H9 (cell line): ENCODE data around the gene TACR1. TPM values are rescaled to one million over a fixed set of nuclear protein-coding genes. Genes with fewer than 3 reads are reported as not detected.

Experiments
- DNase-seq: peaks from one replicate; pipeline ENCODE4 v3.0.0-alpha.2; 2017
- H2AFZ ChIP-seq: one replicate; pipeline ENCODE4 v1.6.1; 2013; ENCODE audit warnings: mild to moderate bottlenecking, low read length, control low read depth, moderate library complexity
- H2AK5ac ChIP-seq: 2 replicates; pipeline ENCODE4 v1.6.1; 2013; ENCODE audit warnings: low read length, control low read depth, mixed read lengths; ENCODE audit not compliant: insufficient read length
- H2BK120ac ChIP-seq: one replicate; pipeline ENCODE4 v1.6.1; 2013; ENCODE audit warnings: low read depth, mild to moderate bottlenecking, low read length, control low read depth, inconsistent platforms; ENCODE audit not compliant: poor library complexity, severe bottlenecking
- H2BK12ac ChIP-seq: 2 replicates; pipeline ENCODE4 v1.6.1; 2013; ENCODE audit warnings: low read length, control low read depth, mixed read lengths, low read depth; ENCODE audit not compliant: insufficient read length
- H2BK15ac ChIP-seq: 2 replicates; pipeline ENCODE4 v1.6.1; 2013; ENCODE audit warnings: low read depth, low read length, control low read depth
- H2BK20ac ChIP-seq: one replicate; pipeline ENCODE4 v1.6.1; 2013; ENCODE audit warnings: low read depth, mild to moderate bottlenecking, low read length, control low read depth, inconsistent platforms; ENCODE audit not compliant: poor library complexity, severe bottlenecking
- H2BK5ac ChIP-seq: 2 replicates; pipeline ENCODE4 v1.6.1; 2013; ENCODE audit warnings: low read length, control low read depth, mixed read lengths; ENCODE audit not compliant: insufficient read length
- H3K14ac ChIP-seq: 2 replicates; pipeline ENCODE4 v1.6.1; 2013; ENCODE audit warnings: low read length, control low read depth; ENCODE audit not compliant: insufficient read depth
- H3K18ac ChIP-seq: 2 replicates; pipeline ENCODE4 v1.6.1; 2013; ENCODE audit warnings: low read depth, mild to moderate bottlenecking, mixed read lengths, low read length, control low read depth; ENCODE audit not compliant: insufficient read length
- H3K23ac ChIP-seq: 2 replicates; pipeline ENCODE4 v1.6.1; 2013; ENCODE audit warnings: low read length, control low read depth, mixed read lengths, low read depth; ENCODE audit not compliant: insufficient read length
- H3K23me2 ChIP-seq: 2 replicates; pipeline ENCODE4 v1.6.1; 2013; ENCODE audit warnings: low read depth, mild to moderate bottlenecking, mixed read lengths, low read length, control low read depth; ENCODE audit not compliant: insufficient read length, poor library complexity, severe bottlenecking
- H3K27ac ChIP-seq: 2 replicates; pipeline ENCODE4 v1.5.1; 2013; ENCODE audit warnings: low read length, control low read depth, mixed read lengths, low read depth; ENCODE audit not compliant: insufficient read length
- H3K27me3 ChIP-seq: 2 replicates; pipeline ENCODE4 v1.6.1; 2013; ENCODE audit warnings: low read length, control low read depth, inconsistent platforms; ENCODE audit not compliant: insufficient read depth
- H3K4ac ChIP-seq: 2 replicates; pipeline ENCODE4 v1.6.1; 2013; ENCODE audit warnings: low read depth, mild to moderate bottlenecking, control low read depth, inconsistent platforms, low read length, moderate library complexity
- H3K4me1 ChIP-seq: 2 replicates; pipeline ENCODE4 v1.6.1; 2013; ENCODE audit warnings: low read length, control low read depth, inconsistent platforms; ENCODE audit not compliant: insufficient read depth
- H3K4me2 ChIP-seq: 2 replicates; pipeline ENCODE4 v1.6.1; 2013; ENCODE audit warnings: low read length, control low read depth, mixed read lengths; ENCODE audit not compliant: insufficient read length, insufficient read depth
- H3K56ac ChIP-seq: 2 replicates; pipeline ENCODE4 v1.6.1; 2013; ENCODE audit warnings: low read depth, mild to moderate bottlenecking, mixed read lengths, low read length, control low read depth; ENCODE audit not compliant: insufficient read length
- H3K79me1 ChIP-seq: 2 replicates; pipeline ENCODE4 v1.6.1; 2013; ENCODE audit warnings: low read depth, mild to moderate bottlenecking, moderate library complexity, low read length, control low read depth, inconsistent platforms; ENCODE audit not compliant: insufficient read depth, poor library complexity, severe bottlenecking
- H3K79me2 ChIP-seq: 2 replicates; pipeline ENCODE4 v1.6.1; 2013; ENCODE audit warnings: low read length, control low read depth, inconsistent platforms; ENCODE audit not compliant: insufficient read depth
- H3K9ac ChIP-seq: 2 replicates; pipeline ENCODE4 v1.6.1; 2013; ENCODE audit warnings: low read length, control low read depth, mixed read lengths; ENCODE audit not compliant: insufficient read length; ENCODE audit errors: extremely low read depth
- H3K9me3 ChIP-seq: one replicate; pipeline ENCODE4 v1.6.1; 2013; ENCODE audit warnings: low read depth, low read length, inconsistent platforms; ENCODE audit not compliant: control insufficient read depth
- H3T11ph ChIP-seq: one replicate; pipeline ENCODE4 v1.6.1; 2013; ENCODE audit warnings: mild to moderate bottlenecking, low read length, control low read depth, inconsistent platforms
- H4K20me1 ChIP-seq: one replicate; pipeline ENCODE4 v1.6.1; 2013; ENCODE audit not compliant: control insufficient read depth, insufficient read length, insufficient read depth
- H4K5ac ChIP-seq: 2 replicates; pipeline ENCODE4 v1.6.1; 2013; ENCODE audit warnings: low read depth, mild to moderate bottlenecking, mixed read lengths, low read length, control low read depth; ENCODE audit not compliant: insufficient read length
- H4K8ac ChIP-seq: replicated peaks from 2 replicates; pipeline ENCODE4 v1.6.1; 2013; ENCODE audit warnings: low read length, control low read depth, mixed read lengths, low read depth; ENCODE audit not compliant: insufficient read length
- H4K91ac ChIP-seq: 2 replicates; pipeline ENCODE4 v1.6.1; 2013; ENCODE audit warnings: low read depth, mild to moderate bottlenecking, moderate library complexity, mixed read lengths, low read length, control low read depth; ENCODE audit not compliant: insufficient read length
- H3K27ac Mint-ChIP-seq, 3 experiments: 2 replicates in 2 of 3; 3 replicates in 1 of 3; pipeline ENCODE4 v1.8.0; 2020 to 2021; ENCODE audit warnings: mixed read lengths in 3 of 3, mild to moderate bottlenecking in 1 of 3, moderate library complexity in 1 of 3
- H3K27me3 Mint-ChIP-seq: 2 replicates; pipeline ENCODE4 v1.8.0; 2021; ENCODE audit warnings: low read depth, mild to moderate bottlenecking, moderate library complexity, mixed read lengths
- H3K36me3 Mint-ChIP-seq, 3 experiments: 2 replicates in 2 of 3; 3 replicates in 1 of 3; pipeline ENCODE4 v1.8.0; 2020 to 2021; ENCODE audit warnings: low read depth in 3 of 3, mixed read lengths in 3 of 3; ENCODE audit not compliant: insufficient read depth in 1 of 3
- H3K4me1 Mint-ChIP-seq, 2 experiments: 2 replicates each; pipeline ENCODE4 v1.8.0; 2020; ENCODE audit warnings: mixed read lengths in 2 of 2
- H3K4me3 Mint-ChIP-seq, 2 experiments: 2 replicates in 1 of 2; 3 replicates in 1 of 2; pipeline ENCODE4 v1.8.0; 2020 to 2021; ENCODE audit warnings: mild to moderate bottlenecking in 2 of 2, mixed read lengths in 2 of 2, moderate library complexity in 1 of 2
- H3K9me3 Mint-ChIP-seq, 2 experiments: 2 replicates in 1 of 2; 3 replicates in 1 of 2; pipeline ENCODE4 v1.8.0; 2020; ENCODE audit warnings: mild to moderate bottlenecking in 2 of 2, mixed read lengths in 2 of 2, moderate library complexity in 1 of 2
- CTCF ChIP-seq: fragments of 200-600 bp; sonication (generic); conservative IDR thresholded peaks from 3 replicates; pipeline ENCODE4 v1.8.0; 2021; ENCODE audit warnings: antibody characterized with exemption, mild to moderate bottlenecking
- WGBS: extraction: QIAGEN DNeasy Blood & Tissue Kit; methylation state at CpG from one replicate; pipeline ENCODE4 v1.1.7; 2013; ENCODE audit warnings: missing lambda C conversion rate, low lambda C conversion rate, mixed read lengths; ENCODE audit not compliant: insufficient read length; ENCODE audit errors: extremely low coverage; 5-methylcytosine and 5-hydroxymethylcytosine counted together
- total RNA-seq: library from RNA; stranded (reverse); gene quantifications from 2 replicates; pipeline ENCODE4 v1.2.1, GENCODE V29; 2021

Gene TACR1
- total RNA-seq, 1 experiment from 2014 or later = 1.4 TPM

- Histone ChIP-seq H2BK20ac (no peak overlapping the region), H3K4me2 (no peak overlapping the region), H3K56ac (no peak overlapping the region), H3K18ac (no peak overlapping the region), H3T11ph (no peak overlapping the region), H3K27ac (no peak overlapping the region), H4K91ac (no peak overlapping the region), H2AFZ (no peak overlapping the region), H2BK5ac (no peak overlapping the region), H3K79me1 (no peaks in the 10 kb centered on the region), H3K9ac (no peak overlapping the region), H3K9me3 (no peaks in the 10 kb centered on the region), H4K8ac (no peak overlapping the region), H3K14ac (no peak overlapping the region), H2BK15ac (no peak overlapping the region), H3K4me1 (peaks cover 2% of the 10 kb centered on the region; the same call in 1 of the 2 replicates), H4K20me1 (peaks cover 3% of the 10 kb centered on the region), H3K4ac (no peak overlapping the region), H2AK5ac (no peak overlapping the region), H2BK120ac (no peak overlapping the region), H3K79me2 (no peaks in the 10 kb centered on the region), H4K5ac (no peak overlapping the region), H3K23ac (no peak overlapping the region), H3K27me3 (no peaks in the 10 kb centered on the region), H3K23me2 (no peaks in the 10 kb centered on the region), H2BK12ac (no peak overlapping the region)
- no peak for TF ChIP-seq CTCF
- H3K27ac Mint-ChIP-seq = no peak overlapping the region; a peak in 1 of 7 replicates
- H3K36me3 Mint-ChIP-seq = no peaks in the 10 kb centered on the region; a peak in 1 of 7 replicates
- peaks cover 12 to 13% of the 10 kb centered on the region in 2 experiments for H3K4me1 Mint-ChIP-seq
- H3K9me3 Mint-ChIP-seq = no peaks in the 10 kb centered on the region
- no peak overlapping the region for H3K4me3 Mint-ChIP-seq
- no peak for DNase-seq
- no CpG with 5 or more reads among the region's 8 CpGs for WGBS
- peaks cover 9% of the 10 kb centered on the region for H3K27me3 Mint-ChIP-seq
Measured at GRCh38 chr2:75065402-75066008, 133.8 kb downstream of the TACR1 start.
